K562 (cell line): ENCODE data around the gene NEB. TPM values are rescaled to one million over a fixed set of nuclear protein-coding genes. Genes with fewer than 3 reads are reported as not detected.
"Not testable (repeated sequence)": the region's sequence is repeated elsewhere in the genome, so short reads cannot be mapped to it uniquely, and the experiment has no call there.

Experiments
- ATAC-seq: fragments of 200-7000 bp; cut with Tn5 transposase; 3 replicates; pipeline ENCODE4 v1.9.1; 2020; ENCODE audit warnings: moderate library complexity
- BruUV-seq: library from RNA; stranded (reverse); fragments of 400-500 nt; replicated peaks from 2 replicates; lab custom pipeline; 2021; lab: Mats Ljungman, UMichigan
- CTCF ChIA-PET: fragments of 300-600 bp; formaldehyde crosslinking; extraction: SDS; loops from one replicate; lab custom pipeline; 2021; ENCODE audit warnings: low intra/inter-chr PET ratio; lab: Yijun Ruan, JAX
- POLR2A ChIA-PET: fragments of 300-600, 350-650 bp; sonication (Branson Sonifier 250); formaldehyde crosslinking; extraction: SDS; loops from one replicate; lab custom pipeline; 2021; ENCODE audit warnings: antibody characterized with exemption, inconsistent platforms; lab: Yijun Ruan, JAX
- DNase-seq, 4 experiments: peaks; one replicate each; pipeline versions ENCODE4 v3.0.0 to v3.0.0-alpha.2; 2011 to 2018; ENCODE audit warnings: low spot score in 3 of 4, mixed read lengths in 3 of 4; ENCODE audit errors: extremely low read depth in 1 of 4
- FAIRE-seq: peaks from 2 replicates; lab custom pipeline; 2011; peaks lifted over from hg19 to GRCh38; lab: Jason Lieb, UNC
- H2AFZ ChIP-seq: 2 replicates; pipeline ENCODE4 v1.6.0; 2011; ENCODE audit warnings: low read depth, low read length, control low read depth, inconsistent platforms
- H3K27ac ChIP-seq: fragments of 200-600 bp; 3 replicates; pipeline ENCODE4 v1.8.0; 2011; ENCODE audit warnings: low read depth, mild to moderate bottlenecking, control low read depth, inconsistent platforms, low read length, moderate library complexity, mixed read lengths; ENCODE audit errors: extremely low read depth
- H3K27me3 ChIP-seq, 2 experiments: fragments of 300-600 bp in 1 of 2; 2 replicates in 1 of 2; 3 replicates in 1 of 2; pipeline versions ENCODE4 v1.6.0 to v1.8.0; 2011; ENCODE audit warnings: inconsistent platforms in 2 of 2, low read length in 2 of 2, mild to moderate bottlenecking in 1 of 2, mixed read lengths in 1 of 2, moderate library complexity in 1 of 2; ENCODE audit not compliant: control insufficient read depth in 2 of 2, insufficient read depth in 2 of 2
- H3K36me3 ChIP-seq: fragments of 300-600 bp; 3 replicates; pipeline ENCODE4 v1.8.0; 2011; ENCODE audit warnings: mild to moderate bottlenecking, low read length, inconsistent platforms; ENCODE audit not compliant: control insufficient read depth, insufficient read depth
- H3K4me1 ChIP-seq, 2 experiments: fragments of 200-600 bp in 1 of 2; replicated peaks in 1 of 2; 2 replicates in 1 of 2; 3 replicates in 1 of 2; pipeline versions ENCODE4 v1.5.1 to v1.8.0; 2011; ENCODE audit warnings: inconsistent platforms in 2 of 2, low read length in 2 of 2, mild to moderate bottlenecking in 1 of 2, mixed read lengths in 1 of 2, moderate library complexity in 1 of 2; ENCODE audit not compliant: control insufficient read depth in 2 of 2, insufficient read depth in 2 of 2
- H3K4me2 ChIP-seq: 2 replicates; pipeline ENCODE4 v1.6.1; 2011; ENCODE audit warnings: low read length, control low read depth, inconsistent platforms, mixed read lengths; ENCODE audit not compliant: insufficient read depth
- H3K4me3 ChIP-seq: fragments of 200-600 bp; sonication (generic), shearing (Covaris generic); 2 replicates; pipeline ENCODE4 v1.5.1; 2016; ENCODE audit warnings: control low read depth, inconsistent platforms
- H3K79me2 ChIP-seq: fragments of 200-600 bp; 3 replicates; pipeline ENCODE4 v1.8.0; 2011; ENCODE audit warnings: low read length, inconsistent platforms; ENCODE audit not compliant: control insufficient read depth, insufficient read depth
- H3K9ac ChIP-seq, 2 experiments: 2 replicates each; pipeline versions ENCODE4 v1.6.0 to v1.6.1; 2011; ENCODE audit warnings: low read depth in 2 of 2, low read length in 2 of 2, control low read depth in 1 of 2, inconsistent platforms in 1 of 2, mild to moderate bottlenecking in 1 of 2, mixed read lengths in 1 of 2; ENCODE audit not compliant: insufficient read depth in 1 of 2
- H3K9me1 ChIP-seq: one replicate; pipeline ENCODE4 v1.6.0; 2011; ENCODE audit warnings: inconsistent platforms, mild to moderate bottlenecking, low read length, moderate library complexity; ENCODE audit not compliant: control insufficient read depth, insufficient read depth
- H3K9me3 ChIP-seq: replicated peaks from 2 replicates; pipeline ENCODE4 v1.5.1; 2011; ENCODE audit warnings: low read depth, low read length, inconsistent platforms; ENCODE audit not compliant: control insufficient read depth, insufficient read depth
- H4K20me1 ChIP-seq: replicated peaks from 2 replicates; pipeline ENCODE4 v1.6.1; 2011; ENCODE audit warnings: low read length, inconsistent platforms, mixed read lengths; ENCODE audit not compliant: control insufficient read depth, insufficient read depth
- CBX3 ChIP-seq, 2 experiments: IDR thresholded peaks; 1 replicate in 1 of 2; 2 replicates in 1 of 2; pipeline ENCODE4 v1.6.1; 2012; ENCODE audit warnings: inconsistent platforms in 2 of 2, low read length in 2 of 2, borderline replicate concordance in 1 of 2, control low read depth in 1 of 2
- CEBPB ChIP-seq: fragments of 450-650 bp; IDR thresholded peaks from 2 replicates; pipeline ENCODE4 v1.6.1; 2016; ENCODE audit warnings: missing genetic modification characterization, missing compliant biosample characterization
- CEBPG ChIP-seq, 3 experiments: fragments of 200-800 bp in 1 of 3; sonication (Bioruptor generic) in 1 of 3; sonication (generic) in 1 of 3; formaldehyde crosslinking in 1 of 3; IDR thresholded peaks in 2 of 3; conservative IDR thresholded peaks in 1 of 3; 2 replicates each; pipeline versions ENCODE4 v1.6.1 to v1.8.0; 2016 to 2022; ENCODE audit warnings: missing compliant biosample characterization in 2 of 3, missing genetic modification characterization in 2 of 3, mild to moderate bottlenecking in 1 of 3, missing genetic modification reagents in 1 of 3
- CHAMP1 ChIP-seq: fragments of 450-650 bp; IDR thresholded peaks from 2 replicates; pipeline ENCODE4 v1.6.1; 2016; ENCODE audit warnings: mild to moderate bottlenecking
- PKNOX1 ChIP-seq: fragments of 450-650 bp; IDR thresholded peaks from 2 replicates; pipeline ENCODE4 v1.6.1; 2016
- PRMT5 ChIP-seq: sonication (generic); formaldehyde crosslinking; IDR thresholded peaks from 2 replicates; pipeline ENCODE4 v1.5.0; 2020; ENCODE audit warnings: missing genetic modification reagents
- SIRT6 ChIP-seq: IDR thresholded peaks from one replicate; pipeline ENCODE4 v1.6.1; 2012; ENCODE audit warnings: low read depth, mild to moderate bottlenecking, control low read depth, inconsistent platforms, low read length, moderate library complexity
- TRIM24 ChIP-seq, 2 experiments: fragments of 450-650 bp; IDR thresholded peaks; 2 replicates each; pipeline ENCODE4 v1.6.1; 2016
- ZKSCAN8 ChIP-seq: fragments of 200-800 bp; sonication (Bioruptor generic); IDR thresholded peaks from 2 replicates; pipeline ENCODE4 v1.6.1; 2016; ENCODE audit warnings: missing genetic modification characterization, missing compliant biosample characterization
- ZNF239 ChIP-seq: fragments of 250-450 bp; sonication (Bioruptor Pico); IDR thresholded peaks from 2 replicates; pipeline ENCODE4 v1.4.0; 2020; ENCODE audit warnings: mild to moderate bottlenecking
- whole genome bisulfite sequencing: fragments of 100-300 bp; shearing (Covaris generic); methylation state at CpG from one replicate; pipeline ENCODE4 v1.1.6; 2016; ENCODE audit warnings: low coverage, mixed read lengths; ENCODE audit not compliant: insufficient coverage; ENCODE audit errors: missing lambda C conversion rate; 5-methylcytosine and 5-hydroxymethylcytosine counted together
- in situ Hi-C: fragments of 300-500 bp; cut with MboI; formaldehyde crosslinking; loops from 4 replicates; pipeline ENCODE4 v1.15.0; 2018; ENCODE audit warnings: inconsistent platforms, mixed read lengths
- intact Hi-C: fragments of 100-400 bp; cut with micrococcal nuclease; formaldehyde crosslinking; loops from 2 replicates; pipeline ENCODE4 v1.14.2; 2022
- polyA plus RNA-seq, 8 experiments: library from polyadenylated mRNA; depleted of rRNA in 4 of 8; stranded (reverse) in 5 of 8; unstranded in 3 of 8; fragments of >200 nt; fragmentation: Nextera tagmentation in 2 of 8; fragmentation: Illumina TruSeq in 1 of 8; extraction: Ambion mirVana in 2 of 8; extraction: Trizol in 1 of 8; gene quantifications; 2 replicates each; pipeline versions ENCODE4 v1.2.1 to v1.2.3, GENCODE V29; 2011 to 2014; ENCODE audit warnings: inconsistent platforms in 1 of 8, missing spikeins in 1 of 8
- total RNA-seq, 7 experiments: library from RNA; depleted of rRNA in 6 of 7; stranded (reverse); fragments of >200 nt in 6 of 7; fragmentation: Illumina TruSeq in 2 of 7; extraction: Trizol in 2 of 7; gene quantifications; 2 replicates each; pipeline versions ENCODE4 v1.2.1 to v1.2.3, GENCODE V29; 2011 to 2021; ENCODE audit warnings: low replicate concordance in 1 of 7

NEB gene
- total and polyA plus RNA-seq, 9 of the 15 experiments (the other 6 are each of a cell fraction or from before 2014, with no cell fraction given): 1.7 to 3.8 (median 2.9) TPM

GRCh38 chr2:151698134-151698533 is 36.1 kb downstream of the NEB start:
- in situ Hi-C loops: not testable (repeated sequence)

GRCh38 chr2:151695778-151696177 is 38.5 kb downstream of the NEB start:
- POLR2A ChIA-PET: no interaction called here
- FAIRE-seq: no peak

More at GRCh38 chr2:151698134-151698533, 36.1 kb downstream of the NEB start:
- H3K36me3 ChIP-seq; H3K79me2 ChIP-seq; H3K4me2 ChIP-seq; ATAC-seq; H3K9ac ChIP-seq; BruUV-seq; H2AFZ ChIP-seq; H3K27me3 ChIP-seq; CTCF ChIA-PET; H3K4me1 ChIP-seq; H3K27ac ChIP-seq; H3K4me3 ChIP-seq; H3K9me3 ChIP-seq; POLR2A ChIA-PET; H4K20me1 ChIP-seq; DNase-seq; H3K9me1 ChIP-seq; TF ChIP-seq CEBPG (CRISPR knock-in tag; IDR thresholded peaks at IDR 0.05): not testable (repeated sequence)
- TF ChIP-seq CEBPG (tag; conservative IDR thresholded peaks at IDR 0.05 in 1 of 2, IDR thresholded peaks at IDR 0.05 in 1 of 2) (0 out of 4 replicates have a peak, but pooled peaks of 1 of the 2 experiments have one; percentile 20), CEBPB (tag) (peak; percentile 40; the same call in 1 of the 2 replicates), TRIM24 (IDR thresholded peaks at IDR 0.05) (peak; percentile 40 to 64; a peak in 2 of 4 replicates)
- intact Hi-C loops: loop anchor here (5.0 kb wide), 1 partner anchor 84 kb away; no protein-coding TSS in a partner anchor
- FAIRE-seq: peak; percentile 26

More at GRCh38 chr2:151695778-151696177, 38.5 kb downstream of the NEB start:
- no peak overlapping the region for H3K9ac ChIP-seq
- H4K20me1 ChIP-seq: no peaks in the 10 kb centered on the region
- no peaks in the 10 kb centered on the region for H3K9me3 ChIP-seq
- H3K4me2 ChIP-seq: no peak overlapping the region
- BruUV-seq: no TSS peak
- H3K36me3 ChIP-seq: no peaks in the 10 kb centered on the region
- H3K9me1 ChIP-seq: no peaks in the 10 kb centered on the region
- no peak for DNase-seq
- no peaks in the 10 kb centered on the region for H3K27me3 ChIP-seq
- no peak overlapping the region for H3K4me3 ChIP-seq
- ATAC-seq: peak; percentile 75
- intact Hi-C loops: loop anchor here (5.0 kb wide), 1 partner anchor 87 kb away; no protein-coding TSS in a partner anchor
- H3K4me1 ChIP-seq: no peaks in the 10 kb centered on the region
- no peaks in the 10 kb centered on the region for H3K79me2 ChIP-seq
- TF ChIP-seq CBX3 (IDR thresholded peaks at IDR 0.05; ENCODE audit: borderline replicate concordance in 1 of 2, low read length in 2 of 2) (no peak), ZNF239 (CRISPR knock-in tag) (no peak), PRMT5 (CRISPR knock-in tag) (no peak), PKNOX1 (peak; percentile 60), CHAMP1 (no peak), SIRT6 (no peak), ZKSCAN8 (CRISPR knock-in tag) (no peak)
- in situ Hi-C loops: no loop called here
- no peak overlapping the region for H3K27ac ChIP-seq
- CTCF ChIA-PET: no interaction called here
- no peak overlapping the region for H2AFZ ChIP-seq
- WGBS: 23% methylated on average over 3 of the region's 3 CpGs
